ENCODE results near the gene ABCA2. TPM values are rescaled to one million over a fixed set of nuclear protein-coding genes. Genes with fewer than 3 reads are reported as not detected.

Gene ABCA2
- total RNA-seq, 6 donors from 2014 or later: 14.7 to 49.2 (median 29.6) TPM

DNA sequence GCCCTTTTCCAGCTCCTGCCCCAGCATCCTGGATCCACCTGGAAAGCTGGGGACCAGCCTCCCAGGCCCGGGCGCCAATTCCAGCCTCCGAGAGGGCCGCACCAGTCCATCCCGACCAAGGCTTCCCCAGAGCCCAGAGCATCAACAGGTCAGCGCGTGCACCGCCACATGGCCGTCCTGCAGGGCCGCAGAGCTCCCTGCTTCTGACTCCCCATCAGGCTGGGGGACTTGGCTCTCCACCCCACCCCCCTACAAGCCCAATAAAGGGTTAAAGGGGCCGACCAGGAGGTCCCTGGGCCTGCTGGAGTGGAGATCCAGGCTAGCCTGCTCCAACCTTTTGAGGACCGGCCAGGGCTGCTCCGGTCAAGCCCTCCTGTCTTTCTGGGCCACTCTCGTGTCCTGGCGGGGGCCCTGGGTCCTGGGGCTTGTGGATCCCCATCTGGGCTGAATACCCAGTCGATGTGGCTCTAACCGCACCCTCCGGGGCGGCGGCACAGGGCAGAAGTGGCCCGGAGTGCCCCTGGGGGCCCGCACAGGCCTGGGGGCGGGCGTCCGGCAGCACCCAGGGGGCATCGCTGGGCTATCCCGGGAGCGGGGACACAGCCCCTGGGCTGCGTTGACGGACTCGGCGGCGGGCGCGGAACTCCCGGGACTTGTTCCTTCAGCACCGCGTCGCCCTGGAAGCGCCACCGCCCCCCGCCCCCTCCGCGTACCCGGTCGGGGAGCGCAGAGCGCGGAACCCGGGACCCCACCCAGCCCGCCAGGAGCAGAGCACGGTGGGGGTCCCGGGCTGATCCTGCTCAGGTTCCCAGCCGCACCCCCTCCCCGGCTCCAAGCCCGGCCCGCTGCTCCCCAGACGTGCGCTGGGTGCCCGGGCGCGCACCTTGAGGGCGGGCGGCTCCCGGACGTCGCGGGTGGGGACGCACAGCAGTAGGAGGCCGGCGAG, 25.2 kb upstream of the ABCA2 start:
- Histone ChIP-seq H3K4me1 (peaks cover 23 to 41% (median 30%) of the 10 kb centered on the region in 4 donors), H3K27me3 (peaks cover 0 to 38% (median 19%) of the 10 kb centered on the region in 4 donors), H3K4me3 (peak overlapping the region in 3 of 4 donors; percentile 48 to 57 (median 51)), H3K9me3 (no peaks in the 10 kb centered on the region), H3K36me3 (no peaks in the 10 kb centered on the region), H3K27ac (no peak overlapping the region)
- ATAC-seq (ENCODE audit: low FRiP score in 2 of 2) (no peak), DNase-seq (peak in 1 of 2 donors; percentile 87)
- no peak for TF ChIP-seq POLR2A (IDR thresholded peaks at IDR 0.05)
- TF ChIP-seq, protein P1, sequence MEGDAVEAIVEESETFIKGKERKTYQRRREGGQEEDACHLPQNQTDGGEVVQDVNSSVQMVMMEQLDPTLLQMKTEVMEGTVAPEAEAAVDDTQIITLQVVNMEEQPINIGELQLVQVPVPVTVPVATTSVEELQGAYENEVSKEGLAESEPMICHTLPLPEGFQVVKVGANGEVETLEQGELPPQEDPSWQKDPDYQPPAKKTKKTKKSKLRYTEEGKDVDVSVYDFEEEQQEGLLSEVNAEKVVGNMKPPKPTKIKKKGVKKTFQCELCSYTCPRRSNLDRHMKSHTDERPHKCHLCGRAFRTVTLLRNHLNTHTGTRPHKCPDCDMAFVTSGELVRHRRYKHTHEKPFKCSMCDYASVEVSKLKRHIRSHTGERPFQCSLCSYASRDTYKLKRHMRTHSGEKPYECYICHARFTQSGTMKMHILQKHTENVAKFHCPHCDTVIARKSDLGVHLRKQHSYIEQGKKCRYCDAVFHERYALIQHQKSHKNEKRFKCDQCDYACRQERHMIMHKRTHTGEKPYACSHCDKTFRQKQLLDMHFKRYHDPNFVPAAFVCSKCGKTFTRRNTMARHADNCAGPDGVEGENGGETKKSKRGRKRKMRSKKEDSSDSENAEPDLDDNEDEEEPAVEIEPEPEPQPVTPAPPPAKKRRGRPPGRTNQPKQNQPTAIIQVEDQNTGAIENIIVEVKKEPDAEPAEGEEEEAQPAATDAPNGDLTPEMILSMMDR (IDR thresholded peaks at IDR 0.05): no peak
- no peak for TF ChIP-seq EP300 (IDR thresholded peaks at IDR 0.05)
- no peak for TF ChIP-seq POLR2AphosphoS5 (IDR thresholded peaks at IDR 0.05)
- 22 to 57% methylated on average over 11 to 34 of the region's 71 CpGs for WGBS, 2 donors

DNA sequence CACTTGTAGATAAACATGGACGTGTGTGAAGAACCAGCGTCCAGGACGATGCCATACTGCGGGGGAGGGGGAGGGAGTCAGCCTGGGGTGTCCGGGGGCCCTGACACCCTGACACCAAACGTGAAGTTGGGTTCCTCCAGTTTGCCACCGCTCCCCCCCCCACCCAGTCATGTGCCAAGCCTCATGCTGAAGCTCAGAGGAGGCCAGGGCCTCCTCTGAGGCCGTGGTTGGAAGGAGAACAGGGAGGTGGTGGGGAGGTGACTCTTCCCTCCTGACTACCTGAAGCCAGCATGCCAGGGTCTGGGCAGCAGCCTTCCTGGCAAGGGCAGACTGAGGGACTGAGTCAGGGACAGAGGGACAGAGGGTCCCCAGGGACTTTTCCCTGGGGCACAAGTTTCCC, 24.3 kb upstream of the ABCA2 start:
- Histone ChIP-seq H3K36me3 (no peaks in the 10 kb centered on the region), H3K27me3 (peaks cover 0 to 47% (median 24%) of the 10 kb centered on the region in 4 donors), H3K27ac (no peak overlapping the region), H3K4me3 (no peak overlapping the region), H3K4me1 (peaks cover 23 to 41% (median 30%) of the 10 kb centered on the region in 4 donors), H3K9me3 (no peaks in the 10 kb centered on the region)
- no peak for ATAC-seq (ENCODE audit: low FRiP score in 2 of 2)
- no peak for DNase-seq
- no peak for TF ChIP-seq POLR2A (IDR thresholded peaks at IDR 0.05)
- no peak for TF ChIP-seq POLR2AphosphoS5 (IDR thresholded peaks at IDR 0.05)
- TF ChIP-seq EP300 (IDR thresholded peaks at IDR 0.05): no peak
- TF ChIP-seq, protein P1 (IDR thresholded peaks at IDR 0.05): no peak
- 83 to 91% methylated on average over 6 to 7 of the region's 8 CpGs for WGBS, 2 donors

DNA sequence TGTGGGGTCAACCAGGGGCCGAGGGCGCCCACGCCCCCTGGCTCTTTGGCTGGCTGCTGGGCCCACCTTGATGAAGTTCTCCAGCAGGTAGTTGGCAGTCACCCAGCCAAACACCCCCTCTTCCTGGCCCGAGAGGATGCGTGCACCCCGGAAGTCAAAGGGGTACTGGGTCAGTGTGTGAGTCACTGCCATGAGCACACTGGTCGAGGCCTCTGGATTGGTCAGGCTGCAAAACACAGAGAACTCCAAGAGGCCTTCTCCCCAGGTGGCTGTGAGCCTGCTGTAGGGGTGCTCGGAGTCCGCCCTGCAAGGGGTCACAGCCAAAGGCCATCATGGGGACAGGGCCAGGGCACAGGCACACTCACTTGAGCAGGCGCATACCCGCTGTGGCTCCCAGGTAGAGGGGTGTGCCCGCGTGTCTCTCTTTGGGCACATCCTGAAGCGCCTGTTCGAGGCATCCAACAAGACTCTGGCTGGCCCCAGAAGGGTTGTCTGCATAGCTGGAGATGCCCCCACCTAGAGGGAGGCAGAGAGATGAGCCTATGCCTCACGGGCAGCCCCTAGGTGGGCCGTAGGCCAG, 23.2 kb upstream of the ABCA2 start:
- Histone ChIP-seq H3K9me3 (no peaks in the 10 kb centered on the region), H3K36me3 (no peaks in the 10 kb centered on the region)
- no peak for ATAC-seq (ENCODE audit: low FRiP score in 2 of 2)

DNA sequence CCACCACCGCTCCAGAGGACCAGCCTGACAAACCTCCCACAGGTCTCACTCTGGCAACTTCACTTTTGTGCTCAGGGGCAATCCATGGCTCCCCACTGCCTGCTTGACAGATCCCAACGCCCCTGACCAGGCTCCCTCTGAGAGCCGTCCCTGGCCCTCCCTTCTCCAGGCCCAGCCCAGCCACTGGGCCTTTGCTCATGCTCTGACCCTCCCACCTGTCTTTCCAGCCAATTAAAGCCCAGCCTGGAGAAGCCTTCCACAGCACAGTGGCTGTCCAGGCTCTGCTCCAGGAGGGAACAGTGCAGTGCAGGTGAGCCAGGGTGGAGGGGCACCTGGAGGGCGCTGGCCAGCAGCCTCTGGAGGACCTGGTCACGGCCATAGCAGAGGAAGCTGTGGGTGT, 22.5 kb upstream of the ABCA2 start:
- no peaks in the 10 kb centered on the region for H3K9me3 ChIP-seq
- peak in 1 of 2 donors; percentile 41 for DNase-seq
- H3K27ac ChIP-seq: no peak overlapping the region
- WGBS, 2 donors: 64 to 78% methylated on average over 5 of the region's 5 CpGs
- H3K27me3 ChIP-seq: peaks cover 0 to 55% (median 26%) of the 10 kb centered on the region in 4 donors
- no peak for ATAC-seq (ENCODE audit: low FRiP score in 2 of 2)
- H3K36me3 ChIP-seq: no peaks in the 10 kb centered on the region
- TF ChIP-seq POLR2A (IDR thresholded peaks at IDR 0.05): no peak
- TF ChIP-seq, protein P1 (IDR thresholded peaks at IDR 0.05): no peak
- no peak for TF ChIP-seq EP300 (IDR thresholded peaks at IDR 0.05)
- no peak for TF ChIP-seq POLR2AphosphoS5 (IDR thresholded peaks at IDR 0.05)
- H3K4me1 ChIP-seq: peaks cover 26 to 47% (median 36%) of the 10 kb centered on the region in 4 donors
- H3K4me3 ChIP-seq: no peak overlapping the region

More for the DNA sequence above, 23.2 kb upstream of the ABCA2 start:
- H3K27ac ChIP-seq: no peak overlapping the region
- TF ChIP-seq, protein P1 (IDR thresholded peaks at IDR 0.05): no peak
- TF ChIP-seq POLR2AphosphoS5 (IDR thresholded peaks at IDR 0.05): no peak
- TF ChIP-seq POLR2A (IDR thresholded peaks at IDR 0.05): no peak
- TF ChIP-seq EP300 (IDR thresholded peaks at IDR 0.05): no peak
- peaks cover 27 to 46% (median 34%) of the 10 kb centered on the region in 4 donors for H3K4me1 ChIP-seq
- WGBS, 2 donors: 93% methylated on average over 17 of the region's 17 CpGs; no CpG with 5 or more reads in 1 of the 2 donors
- peak in 1 of 2 donors; percentile 69 for DNase-seq
- H3K27me3 ChIP-seq: peaks cover 0 to 50% (median 26%) of the 10 kb centered on the region in 4 donors
- no peak overlapping the region for H3K4me3 ChIP-seq
